Neural crest cell (in vitro differentiated cells): ENCODE measurements around the gene GALT. TPM values are rescaled to one million over a fixed set of nuclear protein-coding genes. Genes with fewer than 3 reads are reported as not detected.

ENCODE experiments used
- DNase-seq: peaks from one replicate; pipeline ENCODE4 v3.0.0; 2021; ENCODE audit warnings: low read depth, mixed read lengths, low spot score
- H3K27ac Mint-ChIP-seq: one replicate; pipeline ENCODE4 v1.8.0; 2021; ENCODE audit warnings: mild to moderate bottlenecking, mixed read lengths; ENCODE audit not compliant: unreplicated experiment
- H3K27me3 Mint-ChIP-seq: 2 replicates; pipeline ENCODE4 v1.8.0; 2021; ENCODE audit warnings: low read depth, mild to moderate bottlenecking, mixed read lengths
- H3K36me3 Mint-ChIP-seq: 2 replicates; pipeline ENCODE4 v1.8.0; 2021; ENCODE audit warnings: low read depth, mild to moderate bottlenecking, mixed read lengths
- H3K4me1 Mint-ChIP-seq: 2 replicates; pipeline ENCODE4 v1.8.0; 2021; ENCODE audit warnings: mixed read lengths
- H3K4me3 Mint-ChIP-seq: one replicate; pipeline ENCODE4 v1.8.0; 2021; ENCODE audit warnings: mild to moderate bottlenecking, mixed read lengths
- H3K9me3 Mint-ChIP-seq: 2 replicates; pipeline ENCODE4 v1.8.0; 2021; ENCODE audit warnings: mixed read lengths
- CTCF ChIP-seq: fragments of 200-600 bp; sonication (generic); conservative IDR thresholded peaks from 2 replicates; pipeline ENCODE4 v1.5.0; 2021; ENCODE audit warnings: antibody characterized with exemption, mild to moderate bottlenecking
- total RNA-seq: library from RNA; stranded (reverse); gene quantifications from 2 replicates; pipeline ENCODE4 v1.2.1, GENCODE V29; 2021

GALT gene
- total RNA-seq, 1 donor from 2014 or later, result 51.8 TPM

GRCh38 chr9:34651321-34651720, 4.8 kb downstream of the GALT start:
- Mint-ChIP-seq H3K27me3 (no peaks in the 10 kb centered on the region), H3K27ac (no peak overlapping the region), H3K4me3 (peak overlapping the region; percentile 76), H3K36me3 (peaks cover 10% of the 10 kb centered on the region), H3K9me3 (no peaks in the 10 kb centered on the region), H3K4me1 (peaks cover 62% of the 10 kb centered on the region)
- TF ChIP-seq CTCF, result no peak
- no peak for DNase-seq

GRCh38 chr9:34651876-34652601, 5.6 kb downstream of the GALT start, which contains the start of gene IL11RA:
Gene IL11RA, plus strand, starts transcription at chr9:34652185. Its CDS starts 3,033 bp downstream, at chr9:34655218.
- Mint-ChIP-seq H3K27ac (peak within 1 kb of the TSS; percentile 98), H3K4me3 (peak within 1 kb of the TSS; percentile 76), H3K9me3 (no peaks in the 10 kb centered on the region)

GRCh38 chr9:34652602-34653000, 6.1 kb downstream of the GALT start:
- Mint-ChIP-seq H3K9me3 (no peaks in the 10 kb centered on the region), H3K4me3 (peak overlapping the region; percentile 76), H3K27ac (peak overlapping the region; percentile 98), H3K4me1 (peaks cover 49% of the 10 kb centered on the region), H3K36me3 (peaks cover 10% of the 10 kb centered on the region), H3K27me3 (no peaks in the 10 kb centered on the region)
- no peak for DNase-seq
- TF ChIP-seq CTCF, result no peak

More at GRCh38 chr9:34651876-34652601, 5.6 kb downstream of the GALT start, which contains the start of gene IL11RA:
- Mint-ChIP-seq H3K4me1 (peaks cover 55% of the 10 kb centered on the region), H3K27me3 (no peaks in the 10 kb centered on the region), H3K36me3 (peaks cover 10% of the 10 kb centered on the region)
- TF ChIP-seq CTCF, result no peak
- peak; percentile 71 for DNase-seq

- H3K27ac Mint-ChIP-seq, result peak overlapping the region; percentile 87
- no peak for DNase-seq
- peak overlapping the region; percentile 76 for H3K4me3 Mint-ChIP-seq
These were observed 6.9 kb downstream of the GALT start for GRCh38 chr9:34653151-34654072.

More at GRCh38 chr9:34653151-34654072, 6.9 kb downstream of the GALT start:
- Mint-ChIP-seq H3K27me3 (no peaks in the 10 kb centered on the region), H3K9me3 (no peaks in the 10 kb centered on the region), H3K4me1 (peaks cover 41% of the 10 kb centered on the region), H3K36me3 (peaks cover 6% of the 10 kb centered on the region)
- no peak for TF ChIP-seq CTCF
